Stimulated activated CD8-positive, alpha-beta memory T cell treated with anti-CD3 and anti-CD28 coated beads, Interleukin-12 subunit alpha, Interleukin-12 subunit beta, amount 100 ng/mL, for 1 hour (primary cell): ENCODE data around the gene C5orf15.
"Not testable (repeated sequence)": the region's sequence is repeated elsewhere in the genome, so short reads cannot be mapped to it uniquely, and the experiment has no call there.

Experiments used
- DNase-seq: peaks from one replicate; pipeline ENCODE4 v3.0.0-alpha.2; 2020; ENCODE audit warnings: low read depth

Gene C5orf15

DNA sequence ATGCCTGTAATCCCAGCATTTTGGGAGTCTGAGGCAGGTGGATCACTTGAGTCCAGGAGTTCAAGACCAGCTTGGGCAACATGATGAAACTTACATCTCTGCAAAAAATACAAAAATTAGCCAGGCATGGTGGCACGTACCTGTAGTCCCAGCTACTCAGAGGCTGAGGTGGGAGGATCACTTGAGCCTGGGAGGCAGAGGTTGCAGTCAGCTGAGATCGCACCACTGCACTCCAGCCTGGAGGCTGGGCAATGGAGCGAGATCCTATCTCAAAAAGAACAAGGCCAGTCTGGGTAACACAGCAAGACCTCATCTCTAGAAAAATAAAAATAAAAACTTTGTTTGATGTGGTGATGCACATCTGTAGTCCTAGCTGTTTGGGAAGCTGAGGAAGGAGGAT lies 30.8 kb downstream of the C5orf15 start:
- not testable (repeated sequence) for DNase-seq

- no peak for DNase-seq
Measured at GRCh38 chr5:133936651-133937015, 31.8 kb downstream of the C5orf15 start.

- not testable (repeated sequence) for DNase-seq
Measured at GRCh38 chr5:133935991-133936650, 32.3 kb downstream of the C5orf15 start.

- DNase-seq: no peak
Measured at GRCh38 chr5:133935667-133935940, 32.8 kb downstream of the C5orf15 start.

GRCh38 chr5:133934822-133935666 lies 33.4 kb downstream of the C5orf15 start:
- DNase-seq: no peak

DNA sequence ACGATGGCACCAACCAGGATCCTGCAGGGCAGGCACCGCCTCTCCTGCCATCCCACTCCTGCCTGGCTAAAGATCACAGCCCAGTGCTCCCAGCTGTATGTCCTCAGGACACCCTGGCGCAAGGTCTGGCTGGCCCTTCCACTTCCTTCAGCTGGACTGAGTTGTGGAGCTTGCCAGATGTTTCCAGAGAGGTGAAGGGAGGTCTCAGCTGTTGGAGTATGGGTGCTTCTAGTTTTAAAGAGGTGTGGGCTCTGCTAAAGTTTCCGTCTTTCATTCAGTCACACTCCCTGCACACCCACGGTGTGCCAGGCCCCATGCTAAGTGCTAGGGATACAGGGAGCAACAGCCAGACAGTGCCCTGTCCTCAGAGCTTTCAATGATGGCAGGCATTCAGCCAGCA lies 34.1 kb downstream of the C5orf15 start:
- DNase-seq: no peak

GRCh38 chr5:133933670-133934295 lies 34.6 kb downstream of the C5orf15 start:
- no peak for DNase-seq

GRCh38 chr5:133933169-133933509 lies 35.3 kb downstream of the C5orf15 start:
- DNase-seq: no peak

- DNase-seq: no peak
Measured at GRCh38 chr5:133932441-133933168, 35.8 kb downstream of the C5orf15 start.

DNA sequence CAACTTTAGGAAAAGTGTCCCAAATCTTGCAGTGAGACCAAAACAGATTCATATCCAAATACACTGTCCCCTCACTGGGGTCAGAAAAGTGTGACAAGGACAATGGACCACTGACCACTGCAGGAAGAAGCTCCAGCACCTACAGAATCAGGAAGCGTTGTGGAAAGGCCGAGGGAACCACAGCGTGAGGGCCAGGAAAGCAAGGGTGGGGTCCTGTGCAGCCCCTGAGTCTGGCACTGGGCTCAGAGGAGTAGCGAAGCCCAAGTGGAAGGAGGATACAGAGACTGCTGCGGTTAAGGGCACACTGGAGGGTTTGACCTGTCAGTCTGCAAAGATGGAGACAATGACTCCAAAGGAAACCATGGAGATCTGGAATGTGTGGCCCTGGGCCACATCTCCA lies 36.9 kb downstream of the C5orf15 start:
- no peak for DNase-seq

DNA sequence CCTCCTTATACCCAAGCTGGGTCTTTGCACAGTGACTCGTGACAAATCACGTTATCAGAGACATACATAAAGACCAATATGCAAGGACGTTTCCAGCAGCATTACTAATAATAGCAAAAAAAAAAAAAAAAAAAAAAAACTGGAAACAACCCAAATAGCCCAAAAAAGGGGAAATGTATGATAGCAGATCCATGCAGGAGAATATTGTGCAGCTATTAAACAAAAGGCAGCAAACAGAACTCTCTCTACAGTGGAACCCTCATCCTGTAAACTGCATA lies 37.7 kb downstream of the C5orf15 start:
- DNase-seq: no peak

GRCh38 chr5:133930061-133930812 lies 38.2 kb downstream of the C5orf15 start:
- peak; percentile 30 for DNase-seq

DNA sequence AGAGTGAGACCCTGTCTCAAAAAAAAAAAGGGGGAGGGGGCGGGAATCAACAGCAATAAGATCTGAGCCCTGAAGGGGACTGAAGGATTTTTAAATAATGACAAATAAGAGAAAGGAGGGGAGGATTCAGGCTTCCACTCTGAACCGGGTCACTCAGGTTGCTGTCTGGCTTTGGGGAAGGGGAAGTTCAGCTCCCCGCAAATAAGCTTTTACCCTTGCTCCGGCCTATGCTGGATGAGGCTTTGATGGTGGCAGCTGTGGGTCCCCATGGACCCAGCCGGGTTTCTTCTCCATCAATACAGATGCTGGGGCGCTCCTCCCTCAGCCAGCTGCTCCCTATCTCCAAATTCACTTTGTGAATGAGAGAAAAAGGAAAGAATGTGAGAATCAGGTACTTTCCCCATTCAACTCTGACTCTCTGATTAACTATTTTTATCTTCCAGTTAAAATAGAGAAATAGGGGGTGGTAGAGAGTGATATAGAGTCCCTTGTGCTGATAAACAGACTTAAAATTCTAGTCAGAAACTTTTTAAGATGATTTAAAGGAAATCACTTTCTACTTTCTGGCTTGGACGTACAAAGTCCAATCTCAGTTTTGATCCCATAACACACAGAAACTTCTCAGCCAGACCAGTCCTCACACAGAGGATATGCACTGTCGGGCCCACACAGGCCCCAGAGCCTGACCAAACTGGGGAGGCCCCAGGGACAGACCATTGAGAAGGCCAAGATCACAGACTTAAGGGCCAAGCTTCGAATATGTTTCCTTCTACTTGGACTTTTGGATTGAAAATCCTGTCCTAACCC lies 39.6 kb downstream of the C5orf15 start:
- no peak for DNase-seq

DNA sequence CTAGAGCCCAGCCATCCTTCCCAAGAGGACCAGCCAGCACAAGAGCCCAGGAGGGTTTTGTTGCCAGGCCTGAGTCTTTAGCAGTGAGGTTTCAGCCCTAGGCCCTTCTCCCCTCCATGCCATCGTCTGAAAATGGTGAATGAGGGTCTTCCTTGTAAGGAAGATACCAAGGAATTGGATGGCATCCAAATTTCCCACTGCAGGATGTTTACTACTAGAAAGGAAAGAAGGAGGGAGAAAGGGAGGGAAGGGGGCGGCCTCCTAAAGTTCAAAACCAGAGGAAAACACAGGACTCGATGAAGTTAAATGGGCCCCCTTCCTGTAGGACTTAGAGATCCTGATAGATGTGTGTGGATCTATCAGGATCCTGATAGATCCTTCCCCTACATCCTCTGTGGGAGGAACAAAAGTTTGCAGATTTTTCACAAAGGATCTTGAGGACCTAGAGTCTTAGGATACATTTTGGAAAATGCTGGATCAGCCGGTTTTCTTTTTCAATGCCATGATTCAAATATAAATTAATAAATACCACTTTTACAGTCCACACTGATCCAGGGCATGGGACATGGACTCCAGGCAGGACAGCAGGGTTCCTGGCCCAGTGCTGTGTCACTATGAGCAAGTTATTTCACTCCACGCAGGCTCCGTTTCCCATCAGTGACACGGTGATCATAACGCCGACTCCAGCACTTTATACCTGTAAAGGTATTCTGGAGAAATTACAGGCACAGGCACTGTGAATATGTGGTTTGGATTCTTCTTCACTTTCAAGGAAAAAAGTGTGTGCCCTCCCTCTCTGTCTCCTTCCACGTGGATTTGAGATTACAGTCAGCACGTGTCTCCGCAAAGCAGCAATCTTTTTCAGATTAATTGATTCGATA lies 40.9 kb downstream of the C5orf15 start:
- no peak for DNase-seq

GRCh38 chr5:133926489-133927299 lies 41.7 kb downstream of the C5orf15 start:
- no peak for DNase-seq

GRCh38 chr5:133925866-133926488 lies 42.4 kb downstream of the C5orf15 start:
- no peak for DNase-seq

- DNase-seq: no peak
Measured at GRCh38 chr5:133925269-133925668, 43.2 kb downstream of the C5orf15 start.

- DNase-seq: no peak
Measured at GRCh38 chr5:133924221-133924920, 44.1 kb downstream of the C5orf15 start.
